Uterus (tissue), 4 donors: ENCODE data around the gene FMNL3. TPM values are rescaled to one million over a fixed set of nuclear protein-coding genes. Genes with fewer than 3 reads are reported as not detected.

ENCODE experiments used
- DNase-seq, 2 donors: peaks; one replicate each; pipeline ENCODE4 v3.0.0-alpha.2; 2019 to 2020
- H3K27ac ChIP-seq, 2 donors: fragments of 200-600 bp; sonication (generic); 1 replicate in 1 of 2; 2 replicates in 1 of 2; pipeline ENCODE4 v1.5.1; 2016 to 2018
- H3K27me3 ChIP-seq, 2 donors: fragments of 200-600 bp; sonication (generic); one replicate each; pipeline ENCODE4 v1.5.1; 2018 to 2019; ENCODE audit warnings: control low read depth in 1 of 2
- H3K36me3 ChIP-seq, 2 donors: fragments of 200-600 bp; sonication (generic); one replicate each; pipeline ENCODE4 v1.5.1; 2019; ENCODE audit warnings: control low read depth in 1 of 2
- H3K4me1 ChIP-seq, 2 donors: fragments of 200-600 bp; sonication (generic); one replicate each; pipeline ENCODE4 v1.5.1; 2018 to 2019; ENCODE audit warnings: control low read depth in 1 of 2
- H3K4me3 ChIP-seq, 2 donors: fragments of 200-600 bp; sonication (generic); 1 replicate in 1 of 2; 2 replicates in 1 of 2; pipeline ENCODE4 v1.5.1; 2018 to 2019; ENCODE audit warnings: mild to moderate bottlenecking in 1 of 2
- H3K9me3 ChIP-seq, 2 donors: fragments of 200-600 bp; sonication (generic); one replicate each; pipeline ENCODE4 v1.5.1; 2019; ENCODE audit warnings: control low read depth in 1 of 2
- POLR2A ChIP-seq, 2 donors: fragments of 450-650 bp; IDR thresholded peaks; one replicate each; pipeline ENCODE4 v1.6.1; 2016; ENCODE audit warnings: antibody characterized with exemption in 2 of 2, mild to moderate bottlenecking in 1 of 2, moderate library complexity in 1 of 2
- intact Hi-C: fragments of 100-400 bp; cut with DNase I; formaldehyde crosslinking; loops from one replicate; pipeline ENCODE4 v1.15.1; 2023; ENCODE audit warnings: low total_unique reads
- total RNA-seq, 4 donors: library from RNA; depleted of rRNA in 3 of 4; stranded (reverse); fragments of >200 nt in 3 of 4; gene quantifications; one replicate each; pipeline versions ENCODE4 v1.1.0 to v1.2.4, GENCODE V29; 2014 to 2023
- TF ChIP-seq, protein P1 (sequence below), 4 experiments: fragments of 200-600 bp in 2 of 4; fragments of 450-650 bp in 2 of 4; sonication (generic) in 2 of 4; IDR thresholded peaks; one replicate each; pipeline ENCODE4 v1.5.1; 2016 to 2019; ENCODE audit warnings: antibody characterized with exemption in 4 of 4, mild to moderate bottlenecking in 2 of 4, moderate library complexity in 1 of 4
- donor health status: DM: yes; HTN: yes; CAD: no.

FMNL3 gene
- total RNA-seq, 4 donors from 2014 or later = 3.3 to 45.7 (median 20.4) TPM

DNA sequence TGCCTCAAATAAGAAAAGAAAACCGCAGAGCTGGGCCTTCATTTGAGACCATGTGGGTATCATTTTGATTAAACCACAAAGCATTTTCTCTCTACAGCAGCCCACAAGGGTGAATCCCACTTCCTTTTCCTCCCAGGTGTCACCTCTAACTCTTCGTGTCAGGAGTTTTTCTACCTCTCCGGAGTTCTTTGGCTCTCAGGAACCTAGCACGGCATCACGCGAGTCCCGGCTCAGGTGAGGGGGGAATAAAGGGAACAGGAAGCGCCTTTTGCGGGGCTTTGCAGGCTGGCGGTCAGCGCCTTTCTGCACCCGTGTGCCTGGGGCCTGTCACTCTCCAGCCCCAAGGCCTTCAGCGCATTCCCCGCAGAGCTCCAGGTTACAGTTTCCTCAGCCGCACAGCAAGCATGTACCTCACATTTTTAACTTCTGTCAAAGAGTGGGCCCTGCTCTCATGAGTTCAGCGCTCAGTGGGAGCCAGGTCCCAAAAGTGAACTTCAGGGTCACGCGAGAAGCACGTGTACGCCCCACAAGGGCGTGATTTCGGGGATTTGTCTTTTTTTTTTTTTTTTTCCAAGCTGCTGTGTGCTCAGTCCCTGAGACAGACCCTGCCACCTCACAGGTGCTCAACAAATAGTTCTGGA is 84.6 kb downstream of the FMNL3 start:
- no peaks in the 10 kb centered on the region for H3K36me3 ChIP-seq
- intact Hi-C loops = no loop called here
- H3K9me3 ChIP-seq = no peaks in the 10 kb centered on the region
- H3K4me3 ChIP-seq = peak overlapping the region; percentile 56 to 61
- no peak for TF ChIP-seq POLR2A (IDR thresholded peaks at IDR 0.05)
- TF ChIP-seq, protein P1, sequence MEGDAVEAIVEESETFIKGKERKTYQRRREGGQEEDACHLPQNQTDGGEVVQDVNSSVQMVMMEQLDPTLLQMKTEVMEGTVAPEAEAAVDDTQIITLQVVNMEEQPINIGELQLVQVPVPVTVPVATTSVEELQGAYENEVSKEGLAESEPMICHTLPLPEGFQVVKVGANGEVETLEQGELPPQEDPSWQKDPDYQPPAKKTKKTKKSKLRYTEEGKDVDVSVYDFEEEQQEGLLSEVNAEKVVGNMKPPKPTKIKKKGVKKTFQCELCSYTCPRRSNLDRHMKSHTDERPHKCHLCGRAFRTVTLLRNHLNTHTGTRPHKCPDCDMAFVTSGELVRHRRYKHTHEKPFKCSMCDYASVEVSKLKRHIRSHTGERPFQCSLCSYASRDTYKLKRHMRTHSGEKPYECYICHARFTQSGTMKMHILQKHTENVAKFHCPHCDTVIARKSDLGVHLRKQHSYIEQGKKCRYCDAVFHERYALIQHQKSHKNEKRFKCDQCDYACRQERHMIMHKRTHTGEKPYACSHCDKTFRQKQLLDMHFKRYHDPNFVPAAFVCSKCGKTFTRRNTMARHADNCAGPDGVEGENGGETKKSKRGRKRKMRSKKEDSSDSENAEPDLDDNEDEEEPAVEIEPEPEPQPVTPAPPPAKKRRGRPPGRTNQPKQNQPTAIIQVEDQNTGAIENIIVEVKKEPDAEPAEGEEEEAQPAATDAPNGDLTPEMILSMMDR (IDR thresholded peaks at IDR 0.05) = no peak
- H3K27me3 ChIP-seq = no peaks in the 10 kb centered on the region
- peak overlapping the region; percentile 89 to 92 for H3K27ac ChIP-seq
- no peaks in the 10 kb centered on the region for H3K4me1 ChIP-seq
- peak in 1 of 2 donors; percentile 48 for DNase-seq

DNA sequence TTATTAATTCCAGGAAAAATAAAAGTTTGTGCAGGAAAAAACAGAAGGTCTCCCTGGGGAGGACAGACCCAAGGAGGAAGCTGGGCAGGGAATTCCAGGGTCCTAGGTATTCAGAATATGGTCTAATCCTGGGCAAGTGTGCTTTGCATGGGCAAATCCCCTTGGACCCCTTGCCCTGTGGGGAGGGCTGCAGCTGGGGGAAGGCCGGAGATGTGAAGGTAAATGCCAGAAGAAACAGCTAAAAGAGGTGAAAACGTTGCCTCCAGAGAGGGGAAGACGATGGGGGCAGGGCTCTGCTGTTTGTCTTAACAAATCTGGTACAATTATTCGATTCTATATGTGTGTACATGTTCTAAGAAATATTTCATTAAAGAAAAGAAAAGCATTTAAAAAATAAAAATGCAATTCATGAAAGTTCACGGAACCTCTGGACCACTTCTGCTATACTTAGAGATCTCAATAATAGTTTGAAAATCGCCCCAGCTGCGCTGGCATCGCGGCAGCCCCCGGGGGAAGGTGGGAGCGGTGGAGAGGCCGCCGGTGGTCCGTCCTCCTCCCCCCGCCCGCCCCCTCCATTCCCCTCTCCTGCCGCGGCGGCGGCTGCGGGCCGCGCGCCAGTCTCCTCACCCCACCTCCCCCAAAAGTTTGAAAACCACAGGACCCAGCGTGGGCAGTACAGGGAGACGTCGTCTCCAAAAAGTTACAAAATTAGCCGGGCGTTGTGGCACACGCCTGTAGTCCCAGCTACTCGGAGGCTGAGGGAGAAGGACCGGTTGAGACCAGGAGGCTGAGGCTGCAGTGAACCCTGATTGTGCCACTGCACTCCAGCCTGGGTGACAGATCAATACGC is 85.3 kb downstream of the FMNL3 start:
- Histone ChIP-seq H3K9me3 (no peaks in the 10 kb centered on the region), H3K4me1 (no peaks in the 10 kb centered on the region), H3K4me3 (peak overlapping the region; percentile 56 to 61), H3K27ac (peak overlapping the region; percentile 89 to 92), H3K27me3 (no peaks in the 10 kb centered on the region), H3K36me3 (no peaks in the 10 kb centered on the region)
- intact Hi-C loops = no loop called here
- TF ChIP-seq, protein P1 (IDR thresholded peaks at IDR 0.05) = no peak
- no peak for TF ChIP-seq POLR2A (IDR thresholded peaks at IDR 0.05)
- DNase-seq = no peak

DNA sequence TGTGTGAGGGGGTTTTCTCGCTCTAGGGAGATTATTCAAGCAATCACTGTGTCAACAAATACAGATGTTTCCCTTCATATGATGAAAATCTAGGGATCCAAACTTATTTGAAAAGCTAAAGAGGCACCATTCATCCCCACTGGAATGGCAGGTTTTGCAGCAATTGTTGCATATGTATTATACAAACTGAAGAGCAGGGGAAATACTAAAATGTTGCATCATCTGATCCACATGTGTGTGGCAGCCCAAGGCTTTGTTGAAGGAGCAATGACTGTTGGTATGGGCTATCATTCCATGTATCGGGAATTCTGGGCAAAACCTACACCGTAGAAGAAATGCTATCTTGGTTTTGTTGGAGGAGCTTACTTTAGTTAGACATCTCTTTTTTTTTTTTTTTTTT is 87.9 kb downstream of the FMNL3 start:
- intact Hi-C loops = no loop called here
- H3K27me3 ChIP-seq = no peaks in the 10 kb centered on the region
- H3K27ac ChIP-seq = no peak overlapping the region
- H3K4me1 ChIP-seq = no peaks in the 10 kb centered on the region
- no peak overlapping the region for H3K4me3 ChIP-seq
- H3K36me3 ChIP-seq = no peaks in the 10 kb centered on the region
- no peak for DNase-seq
- no peaks in the 10 kb centered on the region for H3K9me3 ChIP-seq
- no peak for TF ChIP-seq POLR2A (IDR thresholded peaks at IDR 0.05)
- TF ChIP-seq, protein P1 (IDR thresholded peaks at IDR 0.05) = no peak

DNA sequence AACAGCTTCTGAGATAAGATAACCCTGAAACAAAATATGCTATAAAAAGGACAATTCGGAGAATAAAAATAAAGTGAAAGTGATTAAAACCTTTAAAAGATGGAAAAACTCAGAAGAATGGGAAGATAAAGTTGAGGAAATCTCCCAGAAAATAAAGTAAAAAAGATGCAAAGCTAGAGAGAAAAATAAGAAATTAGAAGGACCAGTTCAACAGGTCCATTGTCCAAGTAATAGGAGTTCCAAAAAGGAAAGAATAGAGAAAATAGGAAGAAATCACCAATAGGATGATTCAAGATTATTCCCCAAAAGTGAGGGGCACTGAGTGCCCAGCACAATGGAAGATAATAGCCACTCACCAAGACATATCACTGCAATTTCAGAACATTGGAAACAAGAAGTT is 88.6 kb downstream of the FMNL3 start:
- no peaks in the 10 kb centered on the region for H3K36me3 ChIP-seq
- intact Hi-C loops = no loop called here
- H3K27me3 ChIP-seq = no peaks in the 10 kb centered on the region
- no peak overlapping the region for H3K4me3 ChIP-seq
- H3K9me3 ChIP-seq = no peaks in the 10 kb centered on the region
- TF ChIP-seq POLR2A (IDR thresholded peaks at IDR 0.05) = no peak
- TF ChIP-seq, protein P1 (IDR thresholded peaks at IDR 0.05) = no peak
- no peak overlapping the region for H3K27ac ChIP-seq
- DNase-seq = no peak
- no peaks in the 10 kb centered on the region for H3K4me1 ChIP-seq
